OCI-LY7 (cell line): Measurements from ENCODE around the gene ZDHHC9. TPM values are rescaled to one million over a fixed set of nuclear protein-coding genes. Genes with fewer than 3 reads are reported as not detected.

Experiments
- BruUV-seq: library from RNA; stranded (reverse); fragments of 400-500 nt; replicated peaks from 2 replicates; lab custom pipeline; 2021; lab: Mats Ljungman, UMichigan
- CTCF ChIA-PET: fragments of 300-600 bp; sonication (Branson Sonifier 250); formaldehyde crosslinking; loops from one replicate; lab custom pipeline; 2022; ENCODE audit warnings: antibody characterized with exemption; ENCODE audit not compliant: unreplicated experiment; lab: Charles Lee
- POLR2A ChIA-PET: fragments of 300-600 bp; sonication (Branson Sonifier 250); formaldehyde crosslinking; loops from one replicate; lab custom pipeline; 2022; ENCODE audit warnings: antibody characterized with exemption; lab: Charles Lee
- DNase-seq: peaks from one replicate; pipeline ENCODE4 v3.0.0-alpha.2; 2015; ENCODE audit warnings: low spot score
- H2AFZ ChIP-seq: fragments of 200-600 bp; sonication (generic), shearing (Covaris generic); 2 replicates; pipeline ENCODE4 v1.6.1; 2014; ENCODE audit warnings: mild to moderate bottlenecking, antibody characterized with exemption, low read length, moderate library complexity
- H3K27ac ChIP-seq: fragments of 200-600 bp; sonication (generic); 2 replicates; pipeline ENCODE4 v1.5.1; 2014; ENCODE audit warnings: mixed run types, low read depth, mild to moderate bottlenecking, moderate library complexity, low read length, inconsistent platforms; ENCODE audit not compliant: poor library complexity, severe bottlenecking
- H3K36me3 ChIP-seq: fragments of 200-600 bp; sonication (generic); 2 replicates; pipeline ENCODE4 v1.6.1; 2014; ENCODE audit warnings: mild to moderate bottlenecking, antibody characterized with exemption, low read length, moderate library complexity, mixed read lengths; ENCODE audit not compliant: insufficient read depth
- H3K4me1 ChIP-seq: fragments of 200-600 bp; sonication (generic); 2 replicates; pipeline ENCODE4 v1.5.1; 2014; ENCODE audit warnings: mild to moderate bottlenecking, low read length; ENCODE audit not compliant: insufficient read depth, poor library complexity, severe bottlenecking
- H3K4me2 ChIP-seq: fragments of 200-600 bp; sonication (generic); 2 replicates; pipeline ENCODE4 v1.6.1; 2014; ENCODE audit warnings: mild to moderate bottlenecking, low read length
- H3K4me3 ChIP-seq: fragments of 200-600 bp; sonication (generic); 2 replicates; pipeline ENCODE4 v1.5.1; 2014; ENCODE audit warnings: mild to moderate bottlenecking, low read depth, low read length; ENCODE audit not compliant: poor library complexity, severe bottlenecking
- H3K79me2 ChIP-seq: fragments of 200-600 bp; sonication (generic); 2 replicates; pipeline ENCODE4 v1.6.1; 2016; ENCODE audit warnings: low read depth, mild to moderate bottlenecking, low read length, moderate library complexity, mixed read lengths; ENCODE audit not compliant: insufficient read depth
- H3K9me2 ChIP-seq: fragments of 200-600 bp; sonication (generic); 2 replicates; pipeline ENCODE4 v1.6.1; 2016; ENCODE audit warnings: mild to moderate bottlenecking, low read length, mixed read lengths; ENCODE audit not compliant: insufficient read depth
- H3K9me3 ChIP-seq: fragments of 200-600 bp; sonication (generic); 2 replicates; pipeline ENCODE4 v1.6.1; 2014; ENCODE audit warnings: mild to moderate bottlenecking, mixed run types, low read length, mixed read lengths
- H4K20me1 ChIP-seq: fragments of 200-600 bp; sonication (generic); 2 replicates; pipeline ENCODE4 v1.6.1; 2014; ENCODE audit warnings: mild to moderate bottlenecking, antibody characterized with exemption, low read length, moderate library complexity, mixed read lengths; ENCODE audit not compliant: insufficient read depth
- EZH2phosphoT487 ChIP-seq: fragments of 200-600 bp; sonication (generic); IDR thresholded peaks from 2 replicates; pipeline ENCODE4 v1.6.1; 2018; ENCODE audit warnings: low read depth, borderline replicate concordance, mild to moderate bottlenecking, mixed run types, antibody characterized with exemption, low read length, moderate library complexity, mixed read lengths
- intact Hi-C: fragments of 100-400 bp; cut with micrococcal nuclease; formaldehyde crosslinking; loops from one replicate; pipeline ENCODE4 v1.10.0; 2022; ENCODE audit not compliant: unreplicated experiment
- total RNA-seq, 2 experiments: library from RNA; depleted of rRNA in 1 of 2; stranded (reverse); fragments of >200 nt in 1 of 2; shearing (Covaris generic) in 1 of 2; gene quantifications; 2 replicates each; pipeline ENCODE4 v1.2.3, GENCODE V29; 2014 to 2022
- TF ChIP-seq, protein P1 (sequence below): fragments of 200-600 bp; sonication (generic); conservative IDR thresholded peaks from 2 replicates; pipeline ENCODE4 v1.5.1; 2014; ENCODE audit warnings: mild to moderate bottlenecking, antibody characterized with exemption, low read length, moderate library complexity, mixed read lengths

The ZDHHC9 gene
- total RNA-seq, 2 experiments from 2014 or later: 8.2 to 11.3 TPM

GRCh38 chrX:129840344-129840743 lies 3.3 kb downstream of the ZDHHC9 start:
- intact Hi-C loops: no loop called here
- ChIA-PET CTCF (no interaction called here), POLR2A (no interaction called here)
- no TSS peak for BruUV-seq
- Histone ChIP-seq H2AFZ (no peak overlapping the region), H3K4me2 (no peak overlapping the region), H3K9me3 (no peaks in the 10 kb centered on the region), H3K4me3 (no peak overlapping the region), H4K20me1 (no peaks in the 10 kb centered on the region), H3K27ac (no peak overlapping the region), H3K79me2 (peaks cover 7% of the 10 kb centered on the region; the same call in 1 of the 2 replicates), H3K4me1 (peaks cover 14% of the 10 kb centered on the region), H3K9me2 (no peaks in the 10 kb centered on the region), H3K36me3 (peaks cover 19% of the 10 kb centered on the region)
- no peak for DNase-seq
- TF ChIP-seq EZH2phosphoT487: no peak
- TF ChIP-seq, protein P1, sequence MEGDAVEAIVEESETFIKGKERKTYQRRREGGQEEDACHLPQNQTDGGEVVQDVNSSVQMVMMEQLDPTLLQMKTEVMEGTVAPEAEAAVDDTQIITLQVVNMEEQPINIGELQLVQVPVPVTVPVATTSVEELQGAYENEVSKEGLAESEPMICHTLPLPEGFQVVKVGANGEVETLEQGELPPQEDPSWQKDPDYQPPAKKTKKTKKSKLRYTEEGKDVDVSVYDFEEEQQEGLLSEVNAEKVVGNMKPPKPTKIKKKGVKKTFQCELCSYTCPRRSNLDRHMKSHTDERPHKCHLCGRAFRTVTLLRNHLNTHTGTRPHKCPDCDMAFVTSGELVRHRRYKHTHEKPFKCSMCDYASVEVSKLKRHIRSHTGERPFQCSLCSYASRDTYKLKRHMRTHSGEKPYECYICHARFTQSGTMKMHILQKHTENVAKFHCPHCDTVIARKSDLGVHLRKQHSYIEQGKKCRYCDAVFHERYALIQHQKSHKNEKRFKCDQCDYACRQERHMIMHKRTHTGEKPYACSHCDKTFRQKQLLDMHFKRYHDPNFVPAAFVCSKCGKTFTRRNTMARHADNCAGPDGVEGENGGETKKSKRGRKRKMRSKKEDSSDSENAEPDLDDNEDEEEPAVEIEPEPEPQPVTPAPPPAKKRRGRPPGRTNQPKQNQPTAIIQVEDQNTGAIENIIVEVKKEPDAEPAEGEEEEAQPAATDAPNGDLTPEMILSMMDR: no peak

- H3K79me2 ChIP-seq: no peaks in the 10 kb centered on the region
- H3K9me3 ChIP-seq: no peaks in the 10 kb centered on the region
- H3K4me1 ChIP-seq: peaks cover 4% of the 10 kb centered on the region
- TF ChIP-seq EZH2phosphoT487: no peak
- TF ChIP-seq, protein P1: no peak
- no peak overlapping the region for H3K4me3 ChIP-seq
- no TSS peak for BruUV-seq
- H3K9me2 ChIP-seq: no peaks in the 10 kb centered on the region
- no peak for DNase-seq
- ChIA-PET POLR2A (interaction anchor here (0.6 kb wide), 1 partner anchor 166 kb away, joined by 5 read pairs; no protein-coding TSS in a partner anchor), CTCF (no interaction called here)
- intact Hi-C loops: no loop called here
- H2AFZ ChIP-seq: no peak overlapping the region
- H3K27ac ChIP-seq: no peak overlapping the region
- H3K4me2 ChIP-seq: no peak overlapping the region
- peaks cover 23% of the 10 kb centered on the region for H3K36me3 ChIP-seq
- no peaks in the 10 kb centered on the region for H4K20me1 ChIP-seq
Measured at GRCh38 chrX:129836827-129837226, 6.9 kb downstream of the ZDHHC9 start.

DNA sequence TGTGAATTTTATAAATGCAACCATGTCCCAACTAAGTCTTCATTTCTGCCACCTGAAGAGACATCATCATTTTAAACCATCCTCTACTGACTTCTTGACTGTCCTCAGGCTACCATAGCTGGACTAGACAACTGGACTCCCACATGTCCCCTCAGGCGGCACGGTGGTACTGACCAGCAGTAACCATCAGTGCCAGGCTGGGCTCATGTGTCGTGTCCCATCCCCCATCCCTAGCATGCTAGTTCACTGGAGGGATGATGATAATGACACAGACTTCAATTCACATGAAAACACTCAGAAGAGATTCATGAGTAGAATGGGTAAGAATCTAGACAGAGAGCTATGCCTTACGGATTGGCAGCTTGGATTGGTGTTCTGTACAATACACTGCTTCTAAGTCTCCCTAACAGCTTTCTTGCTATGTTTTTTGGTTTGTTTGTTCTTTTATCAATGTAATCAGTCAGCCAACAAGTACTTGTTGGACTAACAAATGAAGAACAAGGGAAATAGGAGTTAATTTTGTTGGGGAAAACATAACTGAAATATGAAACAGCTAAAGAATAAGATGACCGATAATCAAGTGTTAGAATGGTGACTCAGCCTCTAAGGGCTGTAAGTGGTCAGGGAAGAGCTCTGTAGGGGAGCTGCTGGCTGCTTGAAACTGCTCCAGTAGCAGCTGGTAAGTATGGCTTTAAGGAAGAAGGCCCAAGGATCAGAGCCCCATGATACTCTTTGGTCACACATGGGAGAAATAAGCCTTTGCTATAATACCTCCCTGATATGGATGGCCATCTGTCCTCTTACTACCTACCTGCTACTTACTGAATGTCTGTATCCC lies 10.3 kb downstream of the ZDHHC9 start:
- H3K4me3 ChIP-seq: no peak overlapping the region
- no peak for DNase-seq
- no peaks in the 10 kb centered on the region for H3K9me3 ChIP-seq
- ChIA-PET POLR2A (no interaction called here), CTCF (no interaction called here)
- H2AFZ ChIP-seq: no peak overlapping the region
- no peaks in the 10 kb centered on the region for H3K4me1 ChIP-seq
- BruUV-seq: no TSS peak
- no peak overlapping the region for H3K27ac ChIP-seq
- no peak overlapping the region for H3K4me2 ChIP-seq
- no peaks in the 10 kb centered on the region for H3K9me2 ChIP-seq
- TF ChIP-seq, protein P1: no peak
- no peak for TF ChIP-seq EZH2phosphoT487
- H3K36me3 ChIP-seq: peaks cover 26% of the 10 kb centered on the region
- H4K20me1 ChIP-seq: no peaks in the 10 kb centered on the region
- no peaks in the 10 kb centered on the region for H3K79me2 ChIP-seq
- intact Hi-C loops: no loop called here
